ENCODE data around the gene TRIM63. TPM values are rescaled to one million over a fixed set of nuclear protein-coding genes. Genes with fewer than 3 reads are reported as not detected.

Gene TRIM63
- total and polyA plus RNA-seq, 2 of the 8 experiments (the other 6 are each of a cell fraction or from before 2014, with no cell fraction given): not detected

DNA sequence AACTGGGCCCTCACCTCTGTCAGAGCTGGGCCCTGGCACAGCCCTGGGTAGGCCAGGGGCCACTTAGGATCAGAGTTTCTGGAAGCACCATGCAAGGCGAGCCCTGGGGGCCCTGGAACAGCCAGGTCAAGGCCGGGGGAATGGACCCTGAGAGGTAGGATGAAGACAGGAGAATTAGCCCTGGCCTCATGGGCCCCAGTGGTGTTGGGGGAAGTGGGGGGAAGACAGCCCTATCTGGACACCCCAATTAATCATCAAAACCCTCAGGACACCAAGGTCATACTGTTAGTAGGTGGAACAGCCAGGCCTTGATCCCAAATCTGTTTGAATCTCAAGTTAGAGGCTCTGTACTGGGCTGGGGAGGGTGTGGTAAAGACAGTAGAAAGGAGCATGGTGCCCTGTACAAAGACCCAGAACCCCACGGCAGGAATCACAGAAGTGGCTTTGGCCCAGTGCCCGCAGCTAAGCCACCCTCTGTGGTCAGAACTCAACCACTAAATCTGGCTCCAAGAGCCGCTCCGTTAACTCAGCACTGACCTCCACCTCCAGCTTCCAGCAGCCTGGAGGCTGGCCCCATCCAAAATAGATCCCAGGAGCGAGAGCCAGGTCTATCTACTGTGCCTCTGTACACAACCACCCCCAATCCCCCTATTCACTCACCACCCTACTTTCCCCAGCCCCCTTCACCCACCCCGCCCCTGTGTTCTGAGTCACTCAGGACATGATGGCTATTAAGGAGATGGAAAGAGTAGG lies 14.0 kb upstream of the TRIM63 start:
- 88% methylated on average over 8 of the region's 8 CpGs; no CpG with 5 or more reads in 1 of the 2 experiments for WGBS, 2 experiments (ENCODE audit: extremely low coverage in 1 of 2, insufficient coverage in 1 of 2, insufficient read length in 1 of 2, insufficient replicate concordance in 2 of 2, low coverage in 1 of 2, low lambda C conversion rate in 2 of 2, missing lambda C conversion rate in 1 of 2)
- 0 out of 2 replicates have a peak overlapping the region, but pooled peaks have one; percentile 17 for H4K8ac ChIP-seq (ENCODE audit: extremely low read depth, insufficient read depth, low read length)
- CTCF ChIA-PET (ENCODE audit: partially characterized antibody): no interaction called here

More for the DNA sequence above, 14.0 kb upstream of the TRIM63 start:
- no peak overlapping the region for H3K23ac ChIP-seq (ENCODE audit: insufficient read length)
- H3K4me2 ChIP-seq (ENCODE audit: insufficient read depth in 1 of 2, low read depth in 2 of 2, low read length in 2 of 2): no peak overlapping the region
- H2BK15ac ChIP-seq (ENCODE audit: low read length): no peak overlapping the region
- no peak overlapping the region for H3K4me3 ChIP-seq (ENCODE audit: extremely low read depth in 1 of 4, insufficient read depth in 2 of 4, low read depth in 3 of 4, low read length in 4 of 4)
- H3K9me3 ChIP-seq (ENCODE audit: insufficient read depth in 2 of 2, low read depth in 1 of 2, low read length in 1 of 2): no peaks in the 10 kb centered on the region
- no peak overlapping the region for H3K9ac ChIP-seq (replicated peaks in 1 of 4; ENCODE audit: extremely low read depth in 1 of 4, low read depth in 3 of 4, low read length in 3 of 4)
- H3K18ac ChIP-seq (ENCODE audit: extremely low read depth, low read length): no peak overlapping the region
- no peaks in the 10 kb centered on the region; a peak in 1 of 7 replicates for H3K27me3 ChIP-seq (replicated peaks in 1 of 4; ENCODE audit: control insufficient read depth in 3 of 4, extremely low read depth in 1 of 4, insufficient read depth in 3 of 4, low read length in 3 of 4)
- H3K79me2 ChIP-seq (ENCODE audit: control insufficient read depth in 1 of 2, insufficient read depth in 2 of 2, low read length in 2 of 2): no peaks in the 10 kb centered on the region
- H3K4ac ChIP-seq (replicated peaks; ENCODE audit: insufficient read length, low read depth, low read length): no peak overlapping the region
- H2AK5ac ChIP-seq (ENCODE audit: low read depth, low read length): no peak overlapping the region
- H3K79me1 ChIP-seq (ENCODE audit: low read depth, low read length): no peaks in the 10 kb centered on the region
- H4K5ac ChIP-seq (ENCODE audit: insufficient read length, low read depth, low read length): no peak overlapping the region
- no peak overlapping the region for H2BK5ac ChIP-seq (ENCODE audit: low read depth, low read length)
- H2AFZ ChIP-seq (ENCODE audit: low read length): 0 out of 2 replicates have a peak overlapping the region, but pooled peaks have one; percentile 0
- TF ChIP-seq CTBP2 (IDR thresholded peaks at IDR 0.05; ENCODE audit: borderline replicate concordance, insufficient read depth, insufficient read length, low read length) (no peak), SP2 (IDR thresholded peaks at IDR 0.05; ENCODE audit: low read length) (no peak), SUZ12 (IDR thresholded peaks at IDR 0.05; ENCODE audit: low read length) (no peak)
- H3K14ac ChIP-seq (ENCODE audit: insufficient read length): no peak overlapping the region
- no peak overlapping the region for H2BK20ac ChIP-seq (ENCODE audit: low read length)
- POLR2A ChIA-PET (ENCODE audit: partially characterized antibody): no interaction called here
- no peak overlapping the region for H4K91ac ChIP-seq (replicated peaks; ENCODE audit: insufficient read length, low read length)
- FAIRE-seq: no peak
- H3K23me2 ChIP-seq (ENCODE audit: low read depth, low read length): no peaks in the 10 kb centered on the region
- no peak overlapping the region for H2BK12ac ChIP-seq (ENCODE audit: low read depth, low read length)
- no peak overlapping the region for H3K27ac ChIP-seq (ENCODE audit: low read depth, low read length)
- H2BK120ac ChIP-seq (replicated peaks; ENCODE audit: low read depth, low read length): no peak overlapping the region
- H3K4me1 ChIP-seq (replicated peaks in 1 of 4; ENCODE audit: control insufficient read depth in 3 of 4, insufficient read depth in 4 of 4, low read length in 3 of 4): peaks cover 0 to 9% (median 6%) of the 10 kb centered on the region in 4 experiments; a peak in 4 of 7 replicates
- H3K36me3 ChIP-seq (ENCODE audit: control insufficient read depth in 2 of 4, insufficient read depth in 4 of 4, low read length in 3 of 4): no peaks in the 10 kb centered on the region
- no peaks in the 10 kb centered on the region for H4K20me1 ChIP-seq (replicated peaks in 1 of 2; ENCODE audit: control insufficient read depth in 1 of 2, insufficient read depth in 2 of 2, low read length in 2 of 2)
- H3K56ac ChIP-seq (replicated peaks; ENCODE audit: insufficient read length, low read depth, low read length): no peak overlapping the region
- no peak for DNase-seq (ENCODE audit: low read depth in 1 of 2, low spot score in 2 of 2)

Measured in H1 (cell line).